H1 (cell line): ENCODE measurements around the gene PDE3A. TPM values are rescaled to one million over a fixed set of nuclear protein-coding genes. Genes with fewer than 3 reads are reported as not detected.

Experiments
- CTCF ChIA-PET: fragments of 300-600 bp; sonication (Branson Sonifier 250); formaldehyde crosslinking; loops from one replicate; lab custom pipeline; 2021; ENCODE audit not compliant: partially characterized antibody; lab: Charles Lee
- POLR2A ChIA-PET: fragments of 300-600 bp; sonication (Branson Sonifier 250); formaldehyde crosslinking; loops from one replicate; lab custom pipeline; 2021; ENCODE audit warnings: inconsistent platforms; ENCODE audit not compliant: partially characterized antibody; lab: Charles Lee
- DNase-seq, 2 experiments: peaks; one replicate each; pipeline versions ENCODE4 v3.0.0 to v3.0.0-alpha.2; 2010 to 2022; ENCODE audit warnings: low spot score in 2 of 2, low read depth in 1 of 2, mixed read lengths in 1 of 2
- FAIRE-seq: peaks from 2 replicates; lab custom pipeline; 2011; peaks lifted over from hg19 to GRCh38; lab: Jason Lieb, UNC
- H2AFZ ChIP-seq: 2 replicates; pipeline ENCODE4 v1.8.1; 2012; ENCODE audit warnings: low read length, inconsistent platforms
- H2AK5ac ChIP-seq: 2 replicates; pipeline ENCODE4 v1.6.1; 2013; ENCODE audit warnings: low read depth, low read length
- H2BK120ac ChIP-seq: replicated peaks from 2 replicates; pipeline ENCODE3; 2013; ENCODE audit warnings: low read depth, low read length, inconsistent platforms
- H2BK12ac ChIP-seq: 2 replicates; pipeline ENCODE4 v1.6.1; 2013; ENCODE audit warnings: low read depth, low read length
- H2BK15ac ChIP-seq: 2 replicates; pipeline ENCODE4 v1.6.1; 2013; ENCODE audit warnings: low read length
- H2BK20ac ChIP-seq: 2 replicates; pipeline ENCODE4 v1.6.1; 2013; ENCODE audit warnings: low read length
- H2BK5ac ChIP-seq: 2 replicates; pipeline ENCODE4 v1.6.1; 2013; ENCODE audit warnings: low read depth, low read length
- H3K14ac ChIP-seq: 2 replicates; pipeline ENCODE4 v1.6.1; 2013; ENCODE audit warnings: inconsistent platforms; ENCODE audit not compliant: insufficient read length
- H3K18ac ChIP-seq: 2 replicates; pipeline ENCODE4 v1.6.1; 2013; ENCODE audit warnings: low read length; ENCODE audit errors: extremely low read depth
- H3K23ac ChIP-seq: 2 replicates; pipeline ENCODE4 v1.6.1; 2013; ENCODE audit warnings: inconsistent platforms; ENCODE audit not compliant: insufficient read length
- H3K23me2 ChIP-seq: 2 replicates; pipeline ENCODE4 v1.6.1; 2013; ENCODE audit warnings: low read depth, low read length
- H3K27ac ChIP-seq: 2 replicates; pipeline ENCODE4 v1.6.1; 2011; ENCODE audit warnings: low read depth, low read length, inconsistent platforms
- H3K27me3 ChIP-seq, 4 experiments: replicated peaks in 1 of 4; 1 replicate in 1 of 4; 2 replicates in 3 of 4; pipeline versions ENCODE4 v1.6.1 to v1.8.1; 2011 to 2013; ENCODE audit warnings: low read length in 3 of 4, mild to moderate bottlenecking in 3 of 4, inconsistent platforms in 2 of 4, mixed read lengths in 2 of 4, moderate library complexity in 1 of 4; ENCODE audit not compliant: control insufficient read depth in 3 of 4, insufficient read depth in 3 of 4; ENCODE audit errors: extremely low read depth in 1 of 4
- H3K36me3 ChIP-seq, 4 experiments: 2 replicates each; pipeline versions ENCODE4 v1.6.1 to v1.8.1; 2011 to 2013; ENCODE audit warnings: mild to moderate bottlenecking in 4 of 4, low read length in 3 of 4, moderate library complexity in 2 of 4, control low read depth in 1 of 4, inconsistent platforms in 1 of 4; ENCODE audit not compliant: insufficient read depth in 4 of 4, control insufficient read depth in 2 of 4
- H3K4ac ChIP-seq: replicated peaks from 2 replicates; pipeline ENCODE3; 2013; ENCODE audit warnings: low read length, low read depth, mixed read lengths, inconsistent platforms; ENCODE audit not compliant: insufficient read length
- H3K4me1 ChIP-seq, 4 experiments: replicated peaks in 1 of 4; 1 replicate in 1 of 4; 2 replicates in 3 of 4; pipeline versions ENCODE4 v1.6.1 to v1.8.1; 2011 to 2013; ENCODE audit warnings: low read length in 3 of 4, inconsistent platforms in 2 of 4, mixed read lengths in 1 of 4; ENCODE audit not compliant: insufficient read depth in 4 of 4, control insufficient read depth in 3 of 4
- H3K4me2 ChIP-seq, 2 experiments: 2 replicates each; pipeline versions ENCODE4 v1.6.1 to v1.8.1; 2011 to 2013; ENCODE audit warnings: low read depth in 2 of 2, low read length in 2 of 2, control low read depth in 1 of 2, inconsistent platforms in 1 of 2, mild to moderate bottlenecking in 1 of 2; ENCODE audit not compliant: insufficient read depth in 1 of 2
- H3K4me3 ChIP-seq, 4 experiments: fragments of 200-600, 300-600 bp in 1 of 4; sonication (generic), shearing (Covaris generic), sonication (Bioruptor Twin) in 1 of 4; 2 replicates each; pipeline versions ENCODE4 v1.5.1 to v1.8.1; 2011 to 2016; ENCODE audit warnings: low read length in 4 of 4, low read depth in 3 of 4, control low read depth in 2 of 4, inconsistent platforms in 2 of 4, mild to moderate bottlenecking in 2 of 4, mixed read lengths in 1 of 4, moderate library complexity in 1 of 4; ENCODE audit not compliant: insufficient read depth in 2 of 4; ENCODE audit errors: extremely low read depth in 1 of 4
- H3K56ac ChIP-seq: replicated peaks from 2 replicates; pipeline ENCODE3; 2013; ENCODE audit warnings: low read depth, mild to moderate bottlenecking, mixed read lengths, low read length, inconsistent platforms; ENCODE audit not compliant: insufficient read length
- H3K79me1 ChIP-seq: 2 replicates; pipeline ENCODE4 v1.6.1; 2013; ENCODE audit warnings: low read depth, low read length, control low read depth
- H3K79me2 ChIP-seq, 2 experiments: 2 replicates each; pipeline versions ENCODE4 v1.6.1 to v1.8.1; 2012 to 2013; ENCODE audit warnings: low read length in 2 of 2, mild to moderate bottlenecking in 2 of 2, inconsistent platforms in 1 of 2; ENCODE audit not compliant: insufficient read depth in 2 of 2, control insufficient read depth in 1 of 2
- H3K9ac ChIP-seq, 4 experiments: replicated peaks in 1 of 4; 1 replicate in 1 of 4; 2 replicates in 3 of 4; pipeline versions ENCODE4 v1.6.1 to v1.8.1; 2011 to 2013; ENCODE audit warnings: low read depth in 3 of 4, low read length in 3 of 4, control low read depth in 2 of 4, mild to moderate bottlenecking in 2 of 4, moderate library complexity in 2 of 4, inconsistent platforms in 1 of 4; ENCODE audit errors: extremely low read depth in 1 of 4
- H3K9me3 ChIP-seq, 2 experiments: 2 replicates each; pipeline versions ENCODE4 v1.6.1 to v1.8.1; 2012 to 2013; ENCODE audit warnings: mild to moderate bottlenecking in 2 of 2, moderate library complexity in 2 of 2, control low read depth in 1 of 2, inconsistent platforms in 1 of 2, low read depth in 1 of 2, low read length in 1 of 2, mixed read lengths in 1 of 2; ENCODE audit not compliant: insufficient read depth in 2 of 2
- H4K20me1 ChIP-seq, 2 experiments: replicated peaks in 1 of 2; 2 replicates each; pipeline versions ENCODE3 to v1.8.1; 2011 to 2013; ENCODE audit warnings: inconsistent platforms in 2 of 2, low read length in 2 of 2, mild to moderate bottlenecking in 1 of 2; ENCODE audit not compliant: insufficient read depth in 2 of 2, control insufficient read depth in 1 of 2
- H4K5ac ChIP-seq: 2 replicates; pipeline ENCODE4 v1.6.1; 2013; ENCODE audit warnings: low read length, low read depth, mixed read lengths, inconsistent platforms; ENCODE audit not compliant: insufficient read length
- H4K8ac ChIP-seq: 2 replicates; pipeline ENCODE4 v1.8.0; 2013; ENCODE audit warnings: mild to moderate bottlenecking, moderate library complexity, low read length, inconsistent platforms; ENCODE audit not compliant: insufficient read depth; ENCODE audit errors: extremely low read depth
- H4K91ac ChIP-seq: replicated peaks from 2 replicates; pipeline ENCODE3; 2013; ENCODE audit warnings: low read length, mixed read lengths, inconsistent platforms; ENCODE audit not compliant: insufficient read length
- BRCA1 ChIP-seq: IDR thresholded peaks from 2 replicates; pipeline ENCODE4 v1.6.1; 2012; ENCODE audit warnings: low read depth, low read length, improper control_type of control experiment
- CEBPB ChIP-seq: IDR thresholded peaks from 2 replicates; pipeline ENCODE4 v1.6.1; 2012; ENCODE audit warnings: low read depth, low read length
- E2F6 ChIP-seq: IDR thresholded peaks from 2 replicates; pipeline ENCODE4 v1.6.1; 2012; ENCODE audit warnings: inconsistent platforms
- EP300 ChIP-seq, 2 experiments: IDR thresholded peaks; 1 replicate in 1 of 2; 2 replicates in 1 of 2; pipeline ENCODE4 v1.6.1; 2011 to 2012; ENCODE audit warnings: low read depth in 2 of 2, low read length in 2 of 2, mild to moderate bottlenecking in 2 of 2, borderline replicate concordance in 1 of 2, inconsistent platforms in 1 of 2, moderate library complexity in 1 of 2
- JUN ChIP-seq: IDR thresholded peaks from 2 replicates; pipeline ENCODE4 v1.6.1; 2011; ENCODE audit warnings: low read depth, mild to moderate bottlenecking, improper control_type of control experiment, low read length
- KDM4A ChIP-seq: IDR thresholded peaks from one replicate; pipeline ENCODE4 v1.7.1; 2012; ENCODE audit warnings: low read depth, mild to moderate bottlenecking, moderate library complexity, low read length, inconsistent platforms; ENCODE audit not compliant: severe bottlenecking
- MAFK ChIP-seq: IDR thresholded peaks from 2 replicates; pipeline ENCODE4 v1.6.1; 2012; ENCODE audit warnings: low read depth, mild to moderate bottlenecking, improper control_type of control experiment, low read length
- NRF1 ChIP-seq: IDR thresholded peaks from 2 replicates; pipeline ENCODE4 v1.6.1; 2011; ENCODE audit warnings: mild to moderate bottlenecking, low read depth, low read length, improper control_type of control experiment
- RXRA ChIP-seq: IDR thresholded peaks from 2 replicates; pipeline ENCODE4 v1.6.1; 2011; ENCODE audit warnings: low read depth, mild to moderate bottlenecking, low read length, moderate library complexity; ENCODE audit not compliant: insufficient read depth
- SIN3A ChIP-seq, 2 experiments: IDR thresholded peaks in 1 of 2; conservative IDR thresholded peaks in 1 of 2; 2 replicates each; pipeline ENCODE4 v1.6.1; 2011 to 2012; ENCODE audit warnings: low read length in 2 of 2, improper control_type of control experiment in 1 of 2, low read depth in 1 of 2, mild to moderate bottlenecking in 1 of 2
- SUZ12 ChIP-seq: fragments of 200-600 bp; sonication (generic); IDR thresholded peaks from 2 replicates; pipeline ENCODE4 v1.6.1; 2012; ENCODE audit warnings: mild to moderate bottlenecking, inconsistent platforms, low read length, moderate library complexity, mixed read lengths
- ZNF274 ChIP-seq: IDR thresholded peaks from 2 replicates; pipeline ENCODE4 v1.7.0; 2012; ENCODE audit warnings: low read length, borderline replicate concordance; ENCODE audit errors: extremely low read depth
- WGBS, 2 experiments: shearing (Covaris generic) in 1 of 2; methylation state at CpG; one replicate each; pipeline versions ENCODE4 v1.1.6 to v1.1.7; 2013 to 2015; ENCODE audit warnings: low lambda C conversion rate in 2 of 2, mixed read lengths in 2 of 2, inconsistent platforms in 1 of 2, low coverage in 1 of 2, missing lambda C conversion rate in 1 of 2; ENCODE audit not compliant: insufficient replicate concordance in 2 of 2, insufficient coverage in 1 of 2, insufficient read length in 1 of 2; ENCODE audit errors: extremely low coverage in 1 of 2, missing lambda C conversion rate in 1 of 2; 5-methylcytosine and 5-hydroxymethylcytosine counted together
- polyA plus RNA-seq, 7 experiments: library from polyadenylated mRNA; depleted of rRNA in 3 of 7; stranded (reverse) in 5 of 7; unstranded in 2 of 7; fragments of >200 nt in 5 of 7; fragments of 200-250 nt in 2 of 7; gene quantifications; 1 replicate in 5 of 7; 2 replicates in 1 of 7; 4 replicates in 1 of 7; pipeline versions ENCODE4 v1.2.1 to v1.2.3, GENCODE V29; 2011 to 2013; ENCODE audit warnings: missing spikeins in 2 of 7, mixed read lengths in 2 of 7
- total RNA-seq: library from RNA; stranded (reverse); fragmentation: NEBNext Ultra II Directional; extraction: Animal tissue kit (Norgen Biotek cat#: 25700); gene quantifications from 2 replicates; pipeline ENCODE4 v1.2.1, GENCODE V29; 2021

Gene PDE3A
- total and polyA plus RNA-seq, 2 of the 8 experiments (the other 6 are each of a cell fraction or from before 2014, with no cell fraction given) = 1.4 to 3.4 TPM

GRCh38 chr12:20410734-20411133 lies 42.4 kb downstream of the PDE3A start:
- H4K8ac ChIP-seq = no peak overlapping the region
- no peak overlapping the region for H3K4ac ChIP-seq
- CTCF ChIA-PET = no interaction called here
- peaks cover 0 to 8% (median 5%) of the 10 kb centered on the region in 4 experiments; a peak in 4 of 7 replicates for H3K4me1 ChIP-seq
- POLR2A ChIA-PET = no interaction called here
- H2BK5ac ChIP-seq = no peak overlapping the region
- no peak overlapping the region for H3K14ac ChIP-seq
- no peak overlapping the region for H3K23ac ChIP-seq
- no peak overlapping the region for H3K56ac ChIP-seq
- no peak overlapping the region for H3K4me3 ChIP-seq
- H3K9ac ChIP-seq = no peak overlapping the region
- H2AFZ ChIP-seq = no peak overlapping the region
- FAIRE-seq (no peak), DNase-seq (no peak)
- H3K27ac ChIP-seq = no peak overlapping the region
- H2BK15ac ChIP-seq = no peak overlapping the region
- no peak overlapping the region for H3K18ac ChIP-seq
- 77% methylated on average over 1 of the region's 1 CpG; no CpG with 5 or more reads in 1 of the 2 experiments for WGBS, 2 experiments
- H3K9me3 ChIP-seq = no peaks in the 10 kb centered on the region
- H4K5ac ChIP-seq = no peak overlapping the region
- no peaks in the 10 kb centered on the region for H3K79me1 ChIP-seq
- H2AK5ac ChIP-seq = no peak overlapping the region
- no peaks in the 10 kb centered on the region for H3K27me3 ChIP-seq
- H3K36me3 ChIP-seq = no peaks in the 10 kb centered on the region
- H4K20me1 ChIP-seq = no peaks in the 10 kb centered on the region
- H2BK120ac ChIP-seq = no peak overlapping the region
- no peak overlapping the region for H2BK12ac ChIP-seq
- H3K79me2 ChIP-seq = no peaks in the 10 kb centered on the region
- H3K4me2 ChIP-seq = no peak overlapping the region
- H2BK20ac ChIP-seq = no peak overlapping the region
- no peak overlapping the region for H4K91ac ChIP-seq
- no peaks in the 10 kb centered on the region for H3K23me2 ChIP-seq
- TF ChIP-seq E2F6 (no peak), EP300 (IDR thresholded peaks at IDR 0.05; ENCODE audit: borderline replicate concordance in 1 of 2, low read depth in 2 of 2, low read length in 2 of 2) (no peak), NRF1 (no peak), RXRA (no peak), MAFK (no peak), JUN (no peak), SIN3A (conservative IDR thresholded peaks at IDR 0.05 in 1 of 2, IDR thresholded peaks at IDR 0.05 in 1 of 2; ENCODE audit: low read depth in 1 of 2, low read length in 2 of 2) (no peak), BRCA1 (no peak), CEBPB (no peak), SUZ12 (no peak), ZNF274 (no peak), KDM4A (no peak)
